ENCODE measurements around the gene TRPM3. TPM values are rescaled to one million over a fixed set of nuclear protein-coding genes. Genes with fewer than 3 reads are reported as not detected.

Gene TRPM3
- total RNA-seq, 1 donor from 2014 or later: 0.15 TPM

DNA sequence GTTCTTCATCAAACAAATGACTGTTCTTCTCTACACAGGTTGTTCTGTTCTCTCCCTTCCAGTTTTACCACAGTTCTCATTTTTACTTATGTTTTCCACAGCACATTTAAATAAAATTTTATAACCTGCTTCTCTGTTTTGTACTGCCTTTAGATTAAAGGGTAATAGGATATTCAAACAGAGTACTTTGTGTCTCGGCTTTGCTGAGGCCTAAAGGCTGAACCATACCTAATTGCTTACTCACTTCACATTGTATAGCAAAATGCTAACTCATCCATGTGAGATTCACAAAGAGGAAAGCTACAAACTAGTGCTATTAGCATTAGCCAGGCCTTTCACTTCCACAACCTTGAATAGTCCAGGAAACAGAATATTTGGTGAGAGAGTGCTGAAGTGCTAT, 200.3 kb downstream of the TRPM3 start:
- DNase-seq: no peak
- Histone ChIP-seq H3K36me3 (no peaks in the 10 kb centered on the region), H3K27ac (no peak overlapping the region), H3K27me3 (ENCODE audit: low read depth) (no peaks in the 10 kb centered on the region), H3K4me1 (no peaks in the 10 kb centered on the region), H3K9me3 (no peaks in the 10 kb centered on the region), H3K4me3 (no peak overlapping the region)
- no peak for ATAC-seq
- TF ChIP-seq, protein P1, sequence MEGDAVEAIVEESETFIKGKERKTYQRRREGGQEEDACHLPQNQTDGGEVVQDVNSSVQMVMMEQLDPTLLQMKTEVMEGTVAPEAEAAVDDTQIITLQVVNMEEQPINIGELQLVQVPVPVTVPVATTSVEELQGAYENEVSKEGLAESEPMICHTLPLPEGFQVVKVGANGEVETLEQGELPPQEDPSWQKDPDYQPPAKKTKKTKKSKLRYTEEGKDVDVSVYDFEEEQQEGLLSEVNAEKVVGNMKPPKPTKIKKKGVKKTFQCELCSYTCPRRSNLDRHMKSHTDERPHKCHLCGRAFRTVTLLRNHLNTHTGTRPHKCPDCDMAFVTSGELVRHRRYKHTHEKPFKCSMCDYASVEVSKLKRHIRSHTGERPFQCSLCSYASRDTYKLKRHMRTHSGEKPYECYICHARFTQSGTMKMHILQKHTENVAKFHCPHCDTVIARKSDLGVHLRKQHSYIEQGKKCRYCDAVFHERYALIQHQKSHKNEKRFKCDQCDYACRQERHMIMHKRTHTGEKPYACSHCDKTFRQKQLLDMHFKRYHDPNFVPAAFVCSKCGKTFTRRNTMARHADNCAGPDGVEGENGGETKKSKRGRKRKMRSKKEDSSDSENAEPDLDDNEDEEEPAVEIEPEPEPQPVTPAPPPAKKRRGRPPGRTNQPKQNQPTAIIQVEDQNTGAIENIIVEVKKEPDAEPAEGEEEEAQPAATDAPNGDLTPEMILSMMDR (IDR thresholded peaks at IDR 0.05): no peak
- intact Hi-C loops (cut with DNase I): no loop called here

DNA sequence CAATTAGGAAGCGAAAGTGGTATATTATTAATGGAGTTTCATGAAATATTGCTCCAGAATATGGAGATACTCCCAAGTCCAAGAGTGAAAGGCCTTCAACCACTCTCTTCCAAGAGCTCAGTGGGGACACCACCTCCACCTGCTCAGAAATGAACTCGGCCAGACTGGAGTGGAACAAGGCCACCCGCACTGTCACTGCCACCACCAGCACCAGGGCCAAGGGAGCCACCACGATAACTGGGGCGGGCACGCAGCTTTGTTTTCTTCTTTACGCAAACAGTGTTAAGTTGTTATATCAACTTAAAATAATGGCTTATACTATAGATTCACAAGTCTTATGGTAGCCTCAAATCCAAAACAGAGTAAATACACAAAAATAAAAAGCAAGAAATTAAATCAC, 204.1 kb downstream of the TRPM3 start:
- Histone ChIP-seq H3K36me3 (no peaks in the 10 kb centered on the region), H3K9me3 (no peaks in the 10 kb centered on the region), H3K4me1 (no peaks in the 10 kb centered on the region), H3K4me3 (no peak overlapping the region), H3K27ac (no peak overlapping the region), H3K27me3 (ENCODE audit: low read depth) (no peaks in the 10 kb centered on the region)
- ATAC-seq (no peak), DNase-seq (no peak)
- TF ChIP-seq, protein P1 (IDR thresholded peaks at IDR 0.05): no peak
- intact Hi-C loops (cut with DNase I): no loop called here

DNA sequence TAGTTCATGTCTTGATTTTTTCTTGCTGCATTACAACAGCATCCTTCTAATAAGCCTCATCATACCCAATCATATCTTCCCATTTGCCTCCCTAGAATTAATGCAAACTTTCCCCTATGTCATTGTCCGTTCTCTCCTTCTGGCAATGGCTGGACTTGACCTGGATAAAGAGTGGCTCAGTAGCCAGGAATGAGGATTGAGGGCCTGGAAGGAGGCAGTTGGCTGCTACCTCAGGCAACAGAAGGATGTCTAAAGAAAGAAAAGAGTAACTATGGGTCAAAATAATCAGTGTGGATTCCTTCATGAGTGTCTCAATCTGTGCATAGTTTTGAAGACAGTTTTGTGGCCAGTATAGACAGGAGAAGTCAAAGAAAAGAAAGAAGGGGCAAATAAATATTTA, 209.6 kb downstream of the TRPM3 start:
- intact Hi-C loops (cut with DNase I): no loop called here
- TF ChIP-seq, protein P1 (IDR thresholded peaks at IDR 0.05): no peak
- Histone ChIP-seq H3K4me3 (no peak overlapping the region), H3K27ac (no peak overlapping the region), H3K27me3 (ENCODE audit: low read depth) (no peaks in the 10 kb centered on the region), H3K36me3 (no peaks in the 10 kb centered on the region), H3K4me1 (no peaks in the 10 kb centered on the region), H3K9me3 (no peaks in the 10 kb centered on the region)
- no peak for DNase-seq
- no peak for ATAC-seq

DNA sequence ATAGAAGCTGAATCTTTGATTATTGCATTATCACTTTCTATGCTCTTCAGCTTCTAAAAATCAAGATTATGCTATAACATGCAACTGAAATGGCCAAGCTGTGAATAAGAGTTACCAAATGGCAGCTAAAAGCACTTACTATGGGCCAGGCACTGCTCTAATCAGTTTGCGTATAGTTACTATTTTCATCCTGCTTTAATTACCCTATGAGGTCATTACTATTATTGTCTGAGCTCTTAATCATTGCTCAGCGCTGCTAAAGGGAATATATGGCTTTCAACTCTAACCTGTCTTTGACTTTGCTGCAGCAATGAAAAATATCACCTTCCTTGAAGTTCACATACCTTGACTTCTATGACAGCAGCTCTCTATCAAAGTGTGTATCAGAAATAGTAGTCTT, 210.8 kb downstream of the TRPM3 start:
- no peak for DNase-seq
- Histone ChIP-seq H3K27me3 (ENCODE audit: low read depth) (no peaks in the 10 kb centered on the region), H3K27ac (no peak overlapping the region), H3K9me3 (no peaks in the 10 kb centered on the region), H3K4me3 (no peak overlapping the region), H3K4me1 (no peaks in the 10 kb centered on the region), H3K36me3 (no peaks in the 10 kb centered on the region)
- no peak for ATAC-seq
- intact Hi-C loops (cut with DNase I): no loop called here
- TF ChIP-seq, protein P1 (IDR thresholded peaks at IDR 0.05): no peak

DNA sequence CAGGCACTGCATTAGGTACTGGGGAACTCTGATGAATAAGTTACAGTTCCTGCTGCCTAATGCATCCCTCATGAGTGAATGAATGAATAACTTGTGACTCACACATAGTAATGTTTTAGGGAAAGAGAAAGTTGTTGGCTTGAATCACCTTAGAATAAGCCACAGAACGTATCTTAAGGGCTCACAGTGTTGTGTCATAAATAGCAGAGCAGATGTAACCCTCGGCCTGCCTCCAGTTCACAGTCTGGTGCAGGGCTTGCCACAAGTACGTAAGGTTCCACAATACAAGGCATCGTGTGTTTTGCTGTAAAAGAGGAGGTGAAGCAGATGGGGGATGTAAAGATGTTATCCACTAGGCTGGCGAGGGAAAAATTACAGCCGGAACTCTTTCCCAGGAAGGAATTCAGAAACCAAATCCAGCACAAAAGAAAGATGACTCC, 218.7 kb downstream of the TRPM3 start:
- no peaks in the 10 kb centered on the region for H3K9me3 ChIP-seq
- H3K36me3 ChIP-seq: no peaks in the 10 kb centered on the region
- no peaks in the 10 kb centered on the region for H3K27me3 ChIP-seq (ENCODE audit: low read depth)
- no peak overlapping the region for H3K4me3 ChIP-seq
- no peaks in the 10 kb centered on the region for H3K4me1 ChIP-seq
- TF ChIP-seq, protein P1 (IDR thresholded peaks at IDR 0.05): no peak
- intact Hi-C loops (cut with DNase I): no loop called here
- no peak for ATAC-seq
- no peak overlapping the region for H3K27ac ChIP-seq
- no peak for DNase-seq

DNA sequence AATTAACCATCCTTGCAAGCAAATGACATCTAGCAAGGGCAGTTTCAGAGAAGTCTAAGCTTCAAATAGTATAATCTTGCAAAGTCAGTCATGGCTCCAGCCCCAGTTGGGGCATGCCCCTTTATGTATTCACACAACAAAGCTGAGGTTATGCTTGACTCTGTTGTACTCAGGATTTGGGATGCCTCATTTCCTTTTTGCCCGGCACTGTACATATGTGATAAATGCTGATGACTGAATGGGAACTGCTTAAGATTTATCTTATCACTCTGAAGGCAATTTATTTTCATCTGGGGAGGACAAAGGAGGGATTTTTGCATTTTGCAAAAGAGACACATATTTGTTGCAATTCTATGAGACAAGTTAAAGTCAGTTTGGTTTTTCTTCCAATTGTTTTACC, 219.2 kb downstream of the TRPM3 start:
- no peak for ATAC-seq
- Histone ChIP-seq H3K4me3 (no peak overlapping the region), H3K27ac (no peak overlapping the region), H3K36me3 (no peaks in the 10 kb centered on the region), H3K27me3 (ENCODE audit: low read depth) (no peaks in the 10 kb centered on the region), H3K4me1 (no peaks in the 10 kb centered on the region), H3K9me3 (no peaks in the 10 kb centered on the region)
- DNase-seq: no peak
- intact Hi-C loops (cut with DNase I): no loop called here
- TF ChIP-seq, protein P1 (IDR thresholded peaks at IDR 0.05): no peak
